Gastroesophageal sphincter (tissue), 3 donors: ENCODE measurements around the gene BAIAP2L1.

Experiments used
- CTCF ChIP-seq, 4 experiments: fragments of 200-600 bp in 2 of 4; fragments of 450-650 bp in 2 of 4; sonication (generic) in 1 of 4; IDR thresholded peaks; one replicate each; pipeline ENCODE4 v1.5.1; 2017 to 2019; ENCODE audit warnings: antibody characterized with exemption in 4 of 4, mild to moderate bottlenecking in 2 of 4, moderate library complexity in 2 of 4
- POLR2A ChIP-seq, 2 donors: fragments of 450-650 bp; IDR thresholded peaks; one replicate each; pipeline ENCODE4 v1.6.1; 2017; ENCODE audit warnings: antibody characterized with exemption in 2 of 2, mild to moderate bottlenecking in 2 of 2, moderate library complexity in 1 of 2

DNA sequence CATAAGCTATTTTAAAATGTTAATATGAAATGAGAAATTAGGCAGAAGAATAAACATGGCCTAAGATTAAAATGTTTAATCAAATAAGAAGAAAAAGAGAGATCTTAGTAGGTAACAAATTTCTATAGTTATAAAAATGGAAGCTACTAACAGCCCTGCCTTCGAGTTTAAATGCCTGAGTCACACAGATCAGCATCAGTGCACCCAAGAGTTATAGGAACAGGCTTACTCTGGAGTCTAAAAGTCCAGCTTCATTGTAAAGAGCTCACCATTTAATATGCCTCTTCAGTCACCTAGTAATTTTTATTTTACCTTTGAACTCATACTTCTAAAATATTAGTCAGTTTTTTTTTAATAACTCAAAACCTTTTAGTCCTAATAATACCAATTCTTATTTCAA lies 66.8 kb downstream of the BAIAP2L1 start:
- no peak for TF ChIP-seq CTCF (IDR thresholded peaks at IDR 0.05)
- no peak for TF ChIP-seq POLR2A (IDR thresholded peaks at IDR 0.05)
